ENCODE data around the gene CAMK2A.
A peak's percentile ranks its signal among the peaks of the same experiment; 100 is the strongest.
"Not testable (repeated sequence)": the region's sequence is repeated elsewhere in the genome, so short reads cannot be mapped to it uniquely, and the experiment has no call there.

The CAMK2A gene

GRCh38 chr5:150235500-150235854 is 54.1 kb downstream of the CAMK2A start:
- DNase-seq (ENCODE audit: low read depth) = no peak

DNA sequence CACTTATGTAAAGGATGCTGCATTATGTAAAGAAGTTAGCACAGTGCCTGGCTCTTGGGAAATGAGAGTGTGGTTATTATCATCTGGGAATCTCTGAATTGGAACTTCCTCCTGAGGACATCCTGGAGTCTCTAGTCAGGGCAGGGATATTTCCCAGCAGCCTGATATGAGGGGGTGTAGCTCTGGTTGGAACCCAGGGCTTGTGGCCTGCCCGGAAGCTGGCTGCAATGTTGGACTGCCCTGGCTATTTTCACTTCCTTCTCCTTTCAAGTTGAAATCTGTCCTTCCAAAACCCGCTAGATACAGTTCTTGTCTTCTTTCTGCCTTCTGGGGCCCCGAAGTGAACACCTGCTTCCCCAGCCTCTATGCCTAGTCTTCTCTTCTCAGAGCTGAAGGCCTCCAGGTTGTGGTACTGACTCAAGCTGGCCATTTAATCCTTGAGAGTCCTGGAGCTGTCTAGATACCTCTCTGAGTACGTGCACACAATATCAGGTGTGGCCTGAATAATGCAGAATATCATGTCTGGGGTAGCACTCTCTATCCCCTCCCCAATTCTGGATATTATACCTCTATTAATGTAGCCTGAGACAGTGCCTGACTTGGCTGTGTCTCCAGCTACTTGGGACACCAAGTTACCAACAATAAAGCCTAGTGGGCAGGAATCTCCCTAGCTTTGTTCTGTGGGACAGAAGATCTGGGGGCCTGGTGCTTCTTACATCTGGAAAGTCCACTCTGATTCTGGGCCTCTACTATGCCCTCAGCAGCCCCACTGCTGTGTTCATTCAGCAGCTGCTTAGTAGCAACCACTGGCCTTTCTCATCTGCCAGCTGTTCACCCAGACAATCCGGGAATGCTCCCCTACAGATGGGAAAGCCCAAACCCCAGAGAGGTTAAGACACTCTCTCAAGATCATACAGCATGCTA is 54.7 kb downstream of the CAMK2A start:
- DNase-seq (ENCODE audit: low read depth) = no peak

- DNase-seq (ENCODE audit: low read depth) = not testable (repeated sequence)
These were observed 55.9 kb downstream of the CAMK2A start for GRCh38 chr5:150233706-150234105.

GRCh38 chr5:150230842-150231241 is 58.7 kb downstream of the CAMK2A start:
- DNase-seq (ENCODE audit: low read depth) = no peak

DNA sequence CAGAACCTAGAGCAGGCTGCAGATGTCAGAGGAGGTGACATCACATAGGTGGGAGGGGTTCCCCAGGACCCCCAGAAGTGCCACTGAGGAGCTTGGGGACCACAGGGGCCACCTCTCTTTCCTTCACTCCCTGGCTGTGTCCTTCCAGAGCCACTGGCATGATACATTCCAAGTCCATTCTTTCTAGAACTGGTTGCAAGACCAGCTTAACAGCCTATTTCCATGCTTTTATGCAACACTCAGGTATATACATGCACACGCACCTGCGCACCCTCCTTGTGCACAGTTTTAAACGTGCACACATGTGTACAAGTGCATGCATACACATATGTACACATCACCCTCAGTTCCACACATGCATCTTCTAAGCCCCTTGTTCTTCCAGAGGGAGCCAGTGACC is 60.0 kb downstream of the CAMK2A start:
- DNase-seq (ENCODE audit: low read depth) = no peak

- peak; percentile 73 for DNase-seq (ENCODE audit: low read depth)
These were observed 61.8 kb downstream of the CAMK2A start for GRCh38 chr5:150227606-150228273.

- no peak for DNase-seq (ENCODE audit: low read depth)
These were observed 62.5 kb downstream of the CAMK2A start for GRCh38 chr5:150227036-150227435.

GRCh38 chr5:150224483-150225027 is 65.0 kb downstream of the CAMK2A start:
- no peak for DNase-seq (ENCODE audit: low read depth)

DNA sequence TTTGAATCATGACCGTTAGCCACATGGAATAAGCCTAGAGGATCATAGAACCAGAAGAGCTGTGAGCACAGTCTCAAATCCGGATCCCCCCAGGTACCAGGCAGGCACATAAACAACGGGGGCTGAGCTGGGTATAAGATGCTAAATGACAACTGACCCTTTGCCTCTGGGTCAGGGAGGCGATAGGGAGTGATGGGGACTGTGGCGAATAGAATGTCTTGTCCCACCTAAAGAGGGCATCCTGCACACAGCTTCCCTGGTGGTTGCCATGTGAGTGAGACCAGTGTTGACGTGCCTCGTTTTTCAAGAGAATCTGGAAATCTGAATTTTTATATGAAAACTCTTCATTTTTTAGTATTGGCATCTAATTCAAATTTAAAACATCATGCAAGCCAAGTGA is 66.1 kb downstream of the CAMK2A start:
- DNase-seq (ENCODE audit: low read depth) = no peak

DNA sequence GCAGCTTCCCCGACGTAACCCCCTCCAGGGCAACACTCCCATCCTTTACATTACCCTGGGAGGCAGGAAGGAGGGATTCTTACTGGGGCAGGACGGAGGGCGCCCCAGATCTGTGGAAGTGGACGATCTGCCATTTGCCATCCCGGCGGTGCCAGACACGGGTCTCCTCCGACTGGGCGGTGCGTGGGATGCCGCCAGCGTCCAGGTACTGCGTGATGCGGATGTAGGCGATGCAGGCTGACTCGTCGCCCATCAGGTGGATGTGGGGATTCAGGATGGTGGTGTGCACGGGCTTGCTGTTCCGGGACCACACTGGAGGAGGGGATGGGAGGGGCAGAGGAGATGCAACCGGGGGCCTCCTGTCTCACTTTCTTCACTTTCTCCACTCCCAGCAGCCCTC is 66.7 kb downstream of the CAMK2A start:
- no peak for DNase-seq (ENCODE audit: low read depth)

DNA sequence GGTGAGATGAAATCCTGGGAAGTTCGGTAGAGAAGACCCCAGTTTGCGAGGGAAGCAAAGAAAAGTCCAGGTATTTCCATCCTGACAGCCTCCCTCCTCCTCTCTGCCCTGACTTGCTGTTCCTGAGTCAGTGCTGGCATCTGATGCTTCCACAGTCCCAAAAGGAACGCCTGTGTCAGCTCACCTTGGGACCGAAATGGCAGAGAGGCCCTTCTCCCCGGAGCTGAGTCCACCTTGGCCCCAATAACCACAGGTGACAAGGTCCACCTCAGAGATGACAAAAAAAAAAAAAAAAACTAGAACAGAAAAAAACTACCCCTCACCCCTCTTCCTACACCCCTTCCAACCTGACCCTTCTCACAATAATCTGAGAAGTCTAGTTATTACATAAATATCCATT is 68.1 kb downstream of the CAMK2A start:
- DNase-seq (ENCODE audit: low read depth) = no peak

DNA sequence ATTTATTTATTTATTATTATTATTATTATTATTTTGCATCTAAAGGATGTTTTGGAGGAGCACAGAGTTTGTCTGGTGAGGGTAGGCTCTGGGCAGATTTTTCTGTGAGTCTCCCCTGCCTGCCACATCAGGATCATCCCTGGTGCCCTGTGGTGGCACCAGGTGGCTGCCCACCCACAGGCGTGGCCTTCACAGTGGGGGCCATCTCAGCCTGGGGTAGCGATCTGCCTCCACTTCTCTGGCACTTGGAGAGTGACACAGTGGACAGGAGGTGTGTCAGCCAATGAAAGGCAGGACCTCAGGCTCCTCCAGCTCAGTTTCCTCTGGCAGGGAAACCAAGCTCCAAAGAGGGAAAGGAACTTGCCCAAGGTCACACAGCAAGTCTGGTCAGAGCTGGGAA is 69.7 kb downstream of the CAMK2A start:
- DNase-seq (ENCODE audit: low read depth) = no peak

GRCh38 chr5:150219142-150219541 is 70.4 kb downstream of the CAMK2A start:
- DNase-seq (ENCODE audit: low read depth) = no peak

GRCh38 chr5:150218693-150219035 is 70.9 kb downstream of the CAMK2A start:
- DNase-seq (ENCODE audit: low read depth) = no peak

DNA sequence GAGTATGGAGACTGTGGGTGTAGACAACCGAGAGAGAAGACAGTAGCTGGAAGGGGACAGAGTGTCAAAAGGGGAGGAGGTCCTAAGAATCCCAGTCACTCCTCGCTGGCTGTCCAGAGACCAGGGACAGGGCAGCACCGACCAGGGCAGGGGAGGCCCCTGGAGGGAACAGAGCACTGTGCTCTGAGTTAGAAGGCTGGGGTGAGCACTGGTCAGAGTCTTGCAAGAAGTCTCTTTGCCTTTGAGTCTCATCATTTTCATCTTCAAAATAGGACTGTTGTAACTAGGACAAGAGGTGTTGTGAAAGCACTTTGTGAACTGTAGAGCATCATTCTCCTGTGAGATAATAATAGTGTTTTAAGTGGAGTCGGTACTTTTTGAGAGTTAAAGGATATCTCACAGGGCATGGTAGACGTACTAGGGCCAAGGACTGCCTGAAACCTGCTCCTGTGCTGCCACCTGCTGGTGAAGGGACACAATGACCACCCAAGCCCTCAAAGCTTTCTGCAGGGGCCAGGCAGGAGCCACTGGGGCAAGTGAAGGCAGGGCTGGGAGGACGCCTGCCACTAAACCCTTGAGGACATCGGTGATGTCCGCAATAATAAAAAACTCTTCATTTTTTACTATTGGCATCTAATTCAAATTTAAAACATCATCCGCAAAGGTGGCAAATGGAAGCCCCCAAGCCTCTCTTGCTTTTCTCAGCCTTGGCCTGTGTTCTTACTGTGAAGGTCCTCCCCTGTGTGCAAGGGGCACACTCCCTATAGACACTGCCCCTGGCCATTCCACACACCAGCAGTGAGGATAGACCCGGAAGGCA is 71.5 kb downstream of the CAMK2A start:
- peak; percentile 75 for DNase-seq (ENCODE audit: low read depth)

DNA sequence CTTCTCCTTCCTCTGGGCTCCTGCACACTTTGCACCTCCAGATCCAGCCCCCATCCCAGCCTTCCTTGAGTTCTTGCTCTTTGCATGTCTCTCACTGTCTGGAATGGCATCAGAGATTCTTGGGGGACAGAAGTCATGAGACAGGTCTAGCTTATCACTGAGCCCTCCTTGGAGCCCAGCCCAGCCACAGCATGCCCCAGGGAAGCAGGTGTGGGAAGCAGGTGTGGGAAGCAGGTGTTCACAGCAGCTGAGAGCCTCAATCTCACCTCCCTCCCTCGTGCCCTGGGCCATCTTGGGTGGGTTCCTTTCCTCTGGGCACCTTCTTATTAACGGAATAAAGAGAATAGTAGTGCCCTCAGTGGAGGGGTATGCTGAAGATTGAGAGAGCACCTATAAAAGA is 72.5 kb downstream of the CAMK2A start:
- no peak for DNase-seq (ENCODE audit: low read depth)

DNA sequence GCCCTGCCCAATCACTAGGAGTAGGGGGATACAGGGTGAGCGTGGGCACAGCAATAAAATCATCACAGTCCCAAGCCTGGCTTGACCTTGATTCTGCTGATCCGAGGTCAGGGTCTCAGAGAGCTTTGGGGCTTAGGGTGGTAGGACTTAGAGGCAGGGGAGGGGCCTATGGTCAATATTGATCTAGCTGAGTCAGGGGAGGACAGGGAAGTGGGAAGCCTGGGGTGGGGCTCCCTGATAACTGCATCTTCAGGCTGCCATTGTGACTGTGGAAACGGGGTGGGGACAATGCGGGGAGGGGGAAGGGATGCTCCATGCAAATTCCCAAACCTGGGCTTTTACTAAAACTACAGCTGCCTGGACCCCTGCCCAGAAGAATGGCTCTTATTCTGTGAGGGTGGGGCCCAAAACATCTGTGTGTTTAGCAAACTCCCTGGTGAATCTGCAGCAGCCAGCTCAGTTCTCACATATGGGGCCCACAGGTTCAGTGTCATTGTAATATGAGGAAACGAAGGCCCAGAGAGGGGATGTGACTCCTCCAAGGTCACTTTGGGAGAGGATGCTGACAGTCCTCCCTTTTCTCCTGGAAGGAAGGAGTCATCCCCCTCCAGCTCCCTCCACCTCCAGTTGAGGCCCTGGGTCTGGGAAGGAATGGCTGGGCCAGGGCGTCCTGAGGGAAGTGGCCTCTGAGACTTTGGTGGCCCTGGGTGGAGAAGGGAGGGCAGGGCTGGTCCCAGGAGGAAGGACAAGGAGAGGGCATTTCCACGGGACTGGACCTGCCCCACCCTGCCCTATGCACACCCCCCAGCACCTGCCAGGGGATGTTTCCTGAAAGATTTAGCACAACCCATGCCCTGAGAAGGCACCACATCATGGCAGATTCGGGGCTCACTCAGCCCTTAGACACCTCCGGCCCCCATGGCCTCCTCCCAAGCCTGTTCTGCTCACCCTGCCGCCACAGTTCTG is 73.3 kb downstream of the CAMK2A start:
- no peak for DNase-seq (ENCODE audit: low read depth)

DNA sequence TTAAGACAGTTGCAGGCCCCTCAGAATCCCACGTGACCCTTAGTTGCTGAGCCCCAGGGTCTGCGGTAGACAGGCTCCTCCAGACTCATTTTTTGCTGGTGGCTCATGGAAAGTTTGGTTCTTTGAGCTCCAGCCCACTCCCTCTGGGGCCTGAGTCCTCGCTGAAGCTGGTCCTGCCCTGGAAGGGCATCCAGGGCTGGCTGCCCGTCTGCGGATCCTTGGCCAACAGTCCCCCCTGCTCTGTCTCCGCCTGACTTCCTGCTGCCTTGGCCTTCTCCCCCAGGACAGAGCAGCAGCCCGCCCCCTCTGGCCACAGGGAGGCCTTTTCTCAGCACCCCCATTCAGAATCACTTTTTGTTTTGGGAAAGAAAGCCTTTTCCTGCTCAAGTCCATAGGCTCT is 75.3 kb downstream of the CAMK2A start:
- peak; percentile 15 for DNase-seq (ENCODE audit: low read depth)

- DNase-seq (ENCODE audit: low read depth) = peak; percentile 21
These were observed 76.0 kb downstream of the CAMK2A start for GRCh38 chr5:150213530-150213929.

DNA sequence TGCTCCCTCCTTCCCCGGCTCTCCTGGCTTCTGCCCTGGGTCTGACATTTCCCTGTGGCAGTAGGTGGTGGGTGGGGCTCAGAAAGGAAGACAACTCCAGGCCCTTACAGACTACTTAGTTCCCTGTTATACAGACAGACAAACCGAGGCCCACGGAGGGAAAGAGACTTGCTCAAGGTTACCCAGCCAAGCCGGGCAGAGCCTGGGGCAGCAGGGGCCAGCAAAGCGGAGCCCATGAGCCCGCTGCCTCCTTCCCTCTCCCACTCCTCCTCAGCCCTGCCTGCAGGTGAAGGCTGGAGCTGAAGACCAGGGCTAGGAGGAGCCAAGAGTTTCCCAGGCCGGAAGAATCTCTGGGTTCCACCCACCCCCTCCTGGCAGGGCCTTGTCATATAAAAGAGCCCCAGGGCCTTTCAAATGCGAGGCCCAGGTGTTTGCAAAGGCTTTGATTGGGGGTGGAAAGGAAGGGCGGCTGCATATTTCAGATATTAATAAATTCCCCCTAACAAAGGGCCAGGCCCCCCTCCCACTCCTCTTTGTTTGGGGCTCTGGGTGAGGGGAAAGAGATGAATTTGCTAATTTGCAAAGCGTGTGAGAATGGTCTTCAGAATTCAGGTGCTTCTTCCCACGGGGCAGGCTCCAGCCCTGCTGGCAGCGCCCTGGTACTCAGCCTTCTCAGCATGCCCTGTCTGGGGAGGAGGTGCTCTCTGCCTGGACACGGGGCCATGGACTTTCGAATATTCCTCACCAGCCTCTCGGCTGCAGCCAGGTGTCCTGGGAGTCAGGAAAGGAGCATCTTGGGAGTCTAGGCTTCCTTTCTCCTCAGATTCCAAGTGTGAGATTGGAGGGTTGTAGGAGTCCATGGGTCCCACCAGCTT is 78.2 kb downstream of the CAMK2A start:
- DNase-seq (ENCODE audit: low read depth) = no peak
